ENCODE measurements around the gene USP17L27.
"Not testable (repeated sequence)": the region's sequence is repeated elsewhere in the genome, so short reads cannot be mapped to it uniquely, and the experiment has no call there.

The USP17L27 gene

GRCh38 chr4:9343848-9344247, at the start of gene USP17L27:
TSS of gene USP17L27 (plus strand) at chr4:9344148. CDS start at chr4:9344148, 0 bp downstream.
- not testable (repeated sequence) for H3K27ac ChIP-seq (ENCODE audit: low read depth, low read length); H3K36me3 ChIP-seq (ENCODE audit: insufficient read depth, low read length); H3K4me1 ChIP-seq (ENCODE audit: control insufficient read depth, insufficient read depth, low read length, unreplicated experiment); H3K27me3 ChIP-seq (ENCODE audit: insufficient read depth, low read length); H3K79me2 ChIP-seq (ENCODE audit: control insufficient read depth, insufficient read depth, low read length, unreplicated experiment); H3K4me3 ChIP-seq (ENCODE audit: low read depth, low read length); H2AFZ ChIP-seq (ENCODE audit: low read length, unreplicated experiment)

GRCh38 chr4:9324191-9324590, 19.8 kb upstream of the USP17L27 start:
- H3K27me3 ChIP-seq (ENCODE audit: insufficient read depth, low read length); H3K4me1 ChIP-seq (ENCODE audit: control insufficient read depth, insufficient read depth, low read length, unreplicated experiment); H2AFZ ChIP-seq (ENCODE audit: low read length, unreplicated experiment); H3K36me3 ChIP-seq (ENCODE audit: insufficient read depth, low read length); H3K4me3 ChIP-seq (ENCODE audit: low read depth, low read length); H3K27ac ChIP-seq (ENCODE audit: low read depth, low read length); H3K79me2 ChIP-seq (ENCODE audit: control insufficient read depth, insufficient read depth, low read length, unreplicated experiment): not testable (repeated sequence)

GRCh38 chr4:9324865-9325264, 19.1 kb upstream of the USP17L27 start, which contains the start of gene USP17L24:
TSS of gene USP17L24 (plus strand) at chr4:9325165. CDS start at chr4:9325165, 0 bp downstream.
- H2AFZ ChIP-seq (ENCODE audit: low read length, unreplicated experiment); H3K27ac ChIP-seq (ENCODE audit: low read depth, low read length); H3K4me1 ChIP-seq (ENCODE audit: control insufficient read depth, insufficient read depth, low read length, unreplicated experiment); H3K79me2 ChIP-seq (ENCODE audit: control insufficient read depth, insufficient read depth, low read length, unreplicated experiment); H3K27me3 ChIP-seq (ENCODE audit: insufficient read depth, low read length); H3K4me3 ChIP-seq (ENCODE audit: low read depth, low read length); H3K36me3 ChIP-seq (ENCODE audit: insufficient read depth, low read length): not testable (repeated sequence)

GRCh38 chr4:9329611-9330010, 14.3 kb upstream of the USP17L27 start, which contains the start of gene USP17L25:
TSS of gene USP17L25 (plus strand) at chr4:9329911. CDS start at chr4:9329911, 0 bp downstream.
- not testable (repeated sequence) for H3K36me3 ChIP-seq (ENCODE audit: insufficient read depth, low read length); H3K4me1 ChIP-seq (ENCODE audit: control insufficient read depth, insufficient read depth, low read length, unreplicated experiment); H3K4me3 ChIP-seq (ENCODE audit: low read depth, low read length); H3K27ac ChIP-seq (ENCODE audit: low read depth, low read length); H3K27me3 ChIP-seq (ENCODE audit: insufficient read depth, low read length); H2AFZ ChIP-seq (ENCODE audit: low read length, unreplicated experiment); H3K79me2 ChIP-seq (ENCODE audit: control insufficient read depth, insufficient read depth, low read length, unreplicated experiment)

- H3K4me1 ChIP-seq (ENCODE audit: control insufficient read depth, insufficient read depth, low read length, unreplicated experiment); H3K79me2 ChIP-seq (ENCODE audit: control insufficient read depth, insufficient read depth, low read length, unreplicated experiment); H3K4me3 ChIP-seq (ENCODE audit: low read depth, low read length); H3K36me3 ChIP-seq (ENCODE audit: insufficient read depth, low read length); H3K27me3 ChIP-seq (ENCODE audit: insufficient read depth, low read length); H3K27ac ChIP-seq (ENCODE audit: low read depth, low read length); H2AFZ ChIP-seq (ENCODE audit: low read length, unreplicated experiment): not testable (repeated sequence)
These were observed 9.6 kb upstream of the USP17L27 start, which contains the start of gene USP17L26 for GRCh38 chr4:9334358-9334757. TSS of gene USP17L26 (plus strand) at chr4:9334658. CDS start at chr4:9334658, 0 bp downstream.

GRCh38 chr4:9339103-9339502, 4.8 kb upstream of the USP17L27 start, which contains the start of gene USP17L5:
TSS of gene USP17L5 (plus strand) at chr4:9339403. CDS start at chr4:9339403, 0 bp downstream.
- H3K4me1 ChIP-seq (ENCODE audit: control insufficient read depth, insufficient read depth, low read length, unreplicated experiment); H3K27ac ChIP-seq (ENCODE audit: low read depth, low read length); H3K27me3 ChIP-seq (ENCODE audit: insufficient read depth, low read length); H3K36me3 ChIP-seq (ENCODE audit: insufficient read depth, low read length); H3K4me3 ChIP-seq (ENCODE audit: low read depth, low read length); H3K79me2 ChIP-seq (ENCODE audit: control insufficient read depth, insufficient read depth, low read length, unreplicated experiment); H2AFZ ChIP-seq (ENCODE audit: low read length, unreplicated experiment): not testable (repeated sequence)

GRCh38 chr4:9348593-9348992, 4.6 kb downstream of the USP17L27 start, which contains the start of gene USP17L28:
TSS of gene USP17L28 (plus strand) at chr4:9348893. CDS start at chr4:9348893, 0 bp downstream.
- not testable (repeated sequence) for H3K4me1 ChIP-seq (ENCODE audit: control insufficient read depth, insufficient read depth, low read length, unreplicated experiment); H3K79me2 ChIP-seq (ENCODE audit: control insufficient read depth, insufficient read depth, low read length, unreplicated experiment); H3K27ac ChIP-seq (ENCODE audit: low read depth, low read length); H3K27me3 ChIP-seq (ENCODE audit: insufficient read depth, low read length); H3K36me3 ChIP-seq (ENCODE audit: insufficient read depth, low read length); H3K4me3 ChIP-seq (ENCODE audit: low read depth, low read length); H2AFZ ChIP-seq (ENCODE audit: low read length, unreplicated experiment)

- H3K36me3 ChIP-seq (ENCODE audit: insufficient read depth, low read length); H3K27me3 ChIP-seq (ENCODE audit: insufficient read depth, low read length); H3K27ac ChIP-seq (ENCODE audit: low read depth, low read length): not testable (repeated sequence)
These were observed 6.9 kb downstream of the USP17L27 start for GRCh38 chr4:9350866-9351265.

GRCh38 chr4:9353338-9353737, 9.4 kb downstream of the USP17L27 start, which contains the start of gene USP17L29:
TSS of gene USP17L29 (plus strand) at chr4:9353638. CDS start at chr4:9353638, 0 bp downstream.
- H3K36me3 ChIP-seq (ENCODE audit: insufficient read depth, low read length); H3K4me3 ChIP-seq (ENCODE audit: low read depth, low read length); H3K4me1 ChIP-seq (ENCODE audit: control insufficient read depth, insufficient read depth, low read length, unreplicated experiment); H2AFZ ChIP-seq (ENCODE audit: low read length, unreplicated experiment); H3K27ac ChIP-seq (ENCODE audit: low read depth, low read length); H3K27me3 ChIP-seq (ENCODE audit: insufficient read depth, low read length); H3K79me2 ChIP-seq (ENCODE audit: control insufficient read depth, insufficient read depth, low read length, unreplicated experiment): not testable (repeated sequence)

More at GRCh38 chr4:9350866-9351265, 6.9 kb downstream of the USP17L27 start:
- not testable (repeated sequence) for H3K79me2 ChIP-seq (ENCODE audit: control insufficient read depth, insufficient read depth, low read length, unreplicated experiment); H2AFZ ChIP-seq (ENCODE audit: low read length, unreplicated experiment); H3K4me3 ChIP-seq (ENCODE audit: low read depth, low read length); H3K4me1 ChIP-seq (ENCODE audit: control insufficient read depth, insufficient read depth, low read length, unreplicated experiment)

GRCh38 chr4:9362829-9363228, 18.9 kb downstream of the USP17L27 start, which contains the start of gene USP17L30:
TSS of gene USP17L30 (plus strand) at chr4:9363129. CDS start at chr4:9363129, 0 bp downstream.
- not testable (repeated sequence) for H3K36me3 ChIP-seq (ENCODE audit: insufficient read depth, low read length); H3K27ac ChIP-seq (ENCODE audit: low read depth, low read length); H3K27me3 ChIP-seq (ENCODE audit: insufficient read depth, low read length); H3K79me2 ChIP-seq (ENCODE audit: control insufficient read depth, insufficient read depth, low read length, unreplicated experiment); H3K4me3 ChIP-seq (ENCODE audit: low read depth, low read length); H3K4me1 ChIP-seq (ENCODE audit: control insufficient read depth, insufficient read depth, low read length, unreplicated experiment); H2AFZ ChIP-seq (ENCODE audit: low read length, unreplicated experiment)

- not testable (repeated sequence) for H3K4me1 ChIP-seq (ENCODE audit: control insufficient read depth, insufficient read depth, low read length, unreplicated experiment); H3K27ac ChIP-seq (ENCODE audit: low read depth, low read length); H3K36me3 ChIP-seq (ENCODE audit: insufficient read depth, low read length); H3K4me3 ChIP-seq (ENCODE audit: low read depth, low read length); H2AFZ ChIP-seq (ENCODE audit: low read length, unreplicated experiment); H3K79me2 ChIP-seq (ENCODE audit: control insufficient read depth, insufficient read depth, low read length, unreplicated experiment); H3K27me3 ChIP-seq (ENCODE audit: insufficient read depth, low read length)
These were observed 35.9 kb downstream of the USP17L27 start for GRCh38 chr4:9379881-9380280.

All from ACC112 (cell line).